LNCAP (cell line): Measurements from ENCODE around the gene SIRPA.

Source experiments
- TF ChIP-seq, protein P1 (sequence below): fragments of 450-650 bp; IDR thresholded peaks from 2 replicates; pipeline ENCODE4 v1.5.1; 2017; ENCODE audit warnings: mild to moderate bottlenecking

The SIRPA gene

DNA sequence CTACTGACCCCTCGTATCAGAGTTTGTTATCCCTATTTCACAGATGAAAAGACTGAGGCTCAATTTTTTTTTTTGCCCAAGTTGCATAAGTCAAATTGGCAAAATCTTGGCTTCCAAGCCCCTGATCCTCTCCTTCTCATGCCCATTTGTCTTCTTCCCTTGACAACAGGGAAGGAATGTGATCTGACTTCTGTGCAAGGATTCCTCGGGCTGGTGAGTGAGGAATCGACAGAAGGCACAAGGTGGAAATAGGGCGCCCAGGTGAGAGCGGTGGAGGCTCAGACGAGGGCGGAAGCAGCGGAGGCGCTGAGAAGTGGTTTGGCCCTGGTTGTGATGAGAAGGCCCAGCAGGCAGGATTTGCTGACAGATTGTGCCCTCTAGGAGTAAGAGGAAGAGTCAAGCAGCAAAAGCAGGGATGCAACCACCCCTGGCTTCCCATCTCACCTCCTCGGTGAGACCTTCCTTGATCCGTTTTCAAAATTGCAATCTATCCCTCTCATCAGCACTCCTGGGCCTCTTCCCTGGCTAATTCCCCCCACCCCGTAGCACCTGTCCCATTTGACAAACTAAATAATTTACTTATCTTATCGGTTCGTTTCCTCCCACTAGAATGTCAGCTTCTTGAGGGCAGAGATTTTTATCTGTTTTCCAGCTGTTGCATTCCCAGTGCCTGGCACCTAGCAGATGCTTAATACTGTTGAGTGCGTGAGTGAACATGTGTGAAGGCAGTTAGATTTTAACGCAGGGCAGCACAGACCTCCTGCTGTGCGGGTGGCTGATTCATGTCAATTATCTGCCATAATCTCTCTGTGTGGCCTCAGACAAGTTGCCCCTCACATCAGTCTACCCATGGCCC is 3.7 kb upstream of the SIRPA start:
- TF ChIP-seq, protein P1, sequence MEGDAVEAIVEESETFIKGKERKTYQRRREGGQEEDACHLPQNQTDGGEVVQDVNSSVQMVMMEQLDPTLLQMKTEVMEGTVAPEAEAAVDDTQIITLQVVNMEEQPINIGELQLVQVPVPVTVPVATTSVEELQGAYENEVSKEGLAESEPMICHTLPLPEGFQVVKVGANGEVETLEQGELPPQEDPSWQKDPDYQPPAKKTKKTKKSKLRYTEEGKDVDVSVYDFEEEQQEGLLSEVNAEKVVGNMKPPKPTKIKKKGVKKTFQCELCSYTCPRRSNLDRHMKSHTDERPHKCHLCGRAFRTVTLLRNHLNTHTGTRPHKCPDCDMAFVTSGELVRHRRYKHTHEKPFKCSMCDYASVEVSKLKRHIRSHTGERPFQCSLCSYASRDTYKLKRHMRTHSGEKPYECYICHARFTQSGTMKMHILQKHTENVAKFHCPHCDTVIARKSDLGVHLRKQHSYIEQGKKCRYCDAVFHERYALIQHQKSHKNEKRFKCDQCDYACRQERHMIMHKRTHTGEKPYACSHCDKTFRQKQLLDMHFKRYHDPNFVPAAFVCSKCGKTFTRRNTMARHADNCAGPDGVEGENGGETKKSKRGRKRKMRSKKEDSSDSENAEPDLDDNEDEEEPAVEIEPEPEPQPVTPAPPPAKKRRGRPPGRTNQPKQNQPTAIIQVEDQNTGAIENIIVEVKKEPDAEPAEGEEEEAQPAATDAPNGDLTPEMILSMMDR, result no peak

DNA sequence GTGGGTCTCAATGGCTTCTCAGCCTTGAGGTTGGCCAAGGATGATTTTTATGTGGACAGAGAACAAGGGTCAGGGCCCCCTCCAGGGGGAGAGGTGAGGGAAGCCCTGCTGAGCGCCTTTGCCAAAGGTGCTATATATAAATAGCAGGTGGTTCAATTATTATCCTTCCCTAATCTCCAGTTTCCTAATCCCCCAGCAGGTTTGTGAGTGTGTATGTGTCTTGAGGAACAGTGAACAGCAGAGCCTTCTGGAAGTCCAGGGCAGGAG is 3.2 kb upstream of the SIRPA start:
- TF ChIP-seq, protein P1, result no peak

DNA sequence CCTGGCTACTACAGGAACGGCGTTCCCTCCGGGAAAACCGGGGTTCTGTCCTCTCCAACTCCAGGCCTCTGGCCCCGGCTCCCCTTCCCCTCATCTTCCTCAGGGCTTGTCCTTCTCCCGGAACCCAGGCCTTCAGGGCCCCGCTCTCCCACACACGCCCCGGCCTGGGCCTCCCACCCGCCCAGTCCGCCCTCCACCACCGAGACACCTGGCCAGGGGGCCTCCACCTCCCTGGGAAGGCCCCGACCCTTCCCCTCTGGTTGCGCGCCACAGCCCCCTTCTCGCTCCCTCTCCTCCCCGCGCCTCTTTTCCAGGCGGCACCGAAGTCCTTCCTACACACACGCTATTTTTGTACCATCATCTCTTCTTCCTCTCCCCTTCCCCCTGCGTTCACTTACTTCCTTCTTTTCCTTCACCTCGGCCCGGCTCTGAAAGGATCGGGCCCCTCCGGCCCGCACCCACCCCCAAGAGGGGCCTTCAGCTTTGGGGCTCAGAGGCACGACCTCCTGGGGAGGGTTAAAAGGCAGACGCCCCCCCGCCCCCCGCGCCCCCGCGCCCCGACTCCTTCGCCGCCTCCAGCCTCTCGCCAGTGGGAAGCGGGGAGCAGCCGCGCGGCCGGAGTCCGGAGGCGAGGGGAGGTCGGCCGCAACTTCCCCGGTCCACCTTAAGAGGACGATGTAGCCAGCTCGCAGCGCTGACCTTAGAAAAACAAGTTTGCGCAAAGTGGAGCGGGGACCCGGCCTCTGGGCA is 1.3 kb upstream of the SIRPA start:
- TF ChIP-seq, protein P1, result no peak

DNA sequence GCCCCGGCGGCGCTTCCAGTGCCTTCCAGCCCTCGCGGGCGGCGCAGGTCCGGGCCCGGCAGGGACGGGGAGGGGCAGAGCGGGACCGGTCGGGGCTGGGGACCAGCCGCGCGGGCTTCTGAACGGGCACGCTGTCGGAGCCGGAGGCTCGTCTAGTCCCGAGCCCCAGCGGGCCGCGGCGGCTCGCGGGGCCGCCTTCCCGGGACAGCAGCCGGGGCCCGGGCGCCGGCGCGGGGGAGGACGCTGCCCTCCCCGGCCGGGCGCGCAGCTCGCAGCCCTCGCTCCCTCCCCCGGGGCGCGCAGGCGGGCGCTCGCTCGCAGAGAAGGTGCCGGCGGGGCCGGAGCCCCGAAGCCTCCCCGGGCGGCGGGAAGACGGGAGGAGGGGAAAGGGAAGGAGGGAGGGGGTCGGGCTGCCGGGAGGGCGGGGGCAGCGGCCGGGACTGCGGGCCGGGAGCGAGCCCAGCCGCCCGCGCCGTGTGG is 696 bp upstream of the SIRPA start:
- TF ChIP-seq, protein P1, result no peak

DNA sequence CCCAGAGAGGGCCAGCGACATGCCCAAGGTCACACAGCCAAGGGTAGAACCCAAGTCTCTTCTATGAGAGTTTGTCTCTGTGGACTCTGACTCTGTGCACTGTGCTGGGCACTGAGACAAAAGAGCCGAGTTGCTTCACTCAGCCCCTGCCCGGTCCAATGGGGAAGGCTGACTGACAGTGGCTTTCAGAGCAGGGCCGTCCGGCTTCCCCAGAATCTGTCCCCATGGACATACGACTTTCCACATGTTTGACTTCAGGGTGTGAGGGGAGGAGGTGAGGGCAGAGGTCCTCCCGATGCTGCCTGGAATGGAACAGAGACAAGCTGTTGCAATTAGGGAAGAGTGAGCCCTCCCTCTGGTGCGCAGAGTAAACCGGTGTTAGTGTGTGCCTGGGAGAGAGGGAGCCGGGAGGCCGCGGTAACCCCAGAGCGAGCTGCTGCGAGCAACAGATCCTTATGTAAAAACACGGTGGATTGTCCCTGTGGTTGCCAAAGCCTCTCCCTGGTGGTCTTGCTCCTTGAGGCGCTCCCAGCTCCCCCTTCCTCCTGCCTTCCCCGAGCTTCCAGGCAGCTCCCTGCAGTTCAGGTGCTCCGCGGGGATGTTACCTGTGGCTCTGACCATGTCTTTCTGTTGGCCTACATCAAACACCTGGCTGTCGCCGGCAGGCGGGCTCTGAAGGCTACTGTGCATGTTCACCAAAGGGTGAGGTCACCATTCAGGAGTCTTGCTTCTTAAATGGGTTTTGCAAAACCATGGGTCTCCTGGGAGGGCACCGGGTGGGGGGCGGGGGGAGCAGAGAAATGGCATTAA is 672 bp downstream of the SIRPA start:
- TF ChIP-seq, protein P1, result no peak

GRCh38 chr20:1896484-1897258 is 1.5 kb downstream of the SIRPA start:
- TF ChIP-seq, protein P1, result no peak

DNA sequence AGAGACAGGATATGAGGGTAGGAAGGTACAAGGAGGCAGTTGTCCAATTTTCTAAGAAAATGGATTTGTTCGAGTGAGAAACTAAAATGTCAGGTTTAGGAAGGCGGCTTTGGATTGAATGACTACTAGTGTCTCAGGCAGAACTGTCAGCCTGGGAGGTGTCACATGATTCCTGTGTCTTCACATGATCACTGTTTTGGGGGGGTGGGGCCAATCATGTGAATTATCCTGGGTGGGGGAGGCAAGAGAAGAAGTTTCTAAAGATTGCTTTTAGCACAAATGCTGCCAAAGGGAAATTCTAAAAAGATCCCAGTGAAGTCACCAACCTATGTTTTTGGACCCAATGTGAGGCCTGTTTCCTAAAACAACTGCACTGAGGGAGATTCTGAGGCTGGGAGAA is 2.3 kb downstream of the SIRPA start:
- TF ChIP-seq, protein P1, result no peak
